ENCODE data around the gene RNF4.

RNF4 gene

GRCh38 chr4:2449511-2450392 lies 19.2 kb upstream of the RNF4 start:
- no peak for ATAC-seq
- TF ChIP-seq ESRRG (CRISPR knock-in tag; IDR thresholded peaks at IDR 0.05) (no peak), CSDC2 (CRISPR knock-in tag; IDR thresholded peaks at IDR 0.05) (no peak)

- ATAC-seq, result no peak
- TF ChIP-seq TCF4 (CRISPR knock-in tag; IDR thresholded peaks at IDR 0.05; ENCODE audit: borderline replicate concordance), result no peak
- no peak for TF ChIP-seq ZNF8 (CRISPR knock-in tag; IDR thresholded peaks at IDR 0.05)
- TF ChIP-seq CSRNP3 (CRISPR knock-in tag; IDR thresholded peaks at IDR 0.05), result no peak
- TF ChIP-seq TSHZ2 (CRISPR knock-in tag; IDR thresholded peaks at IDR 0.05), result no peak
- TF ChIP-seq ZNF70 (CRISPR knock-in tag; IDR thresholded peaks at IDR 0.05), result no peak
- TF ChIP-seq ZFP30 (CRISPR knock-in tag; IDR thresholded peaks at IDR 0.05), result no peak
- TF ChIP-seq PPARA (CRISPR knock-in tag; IDR thresholded peaks at IDR 0.05; ENCODE audit: borderline replicate concordance), result no peak
- no peak for TF ChIP-seq SNAI2 (CRISPR knock-in tag; IDR thresholded peaks at IDR 0.05)
- no peak for TF ChIP-seq TOX (CRISPR knock-in tag; IDR thresholded peaks at IDR 0.05; ENCODE audit: borderline replicate concordance)
Measured at GRCh38 chr4:2450394-2451035, 18.4 kb upstream of the RNF4 start.

GRCh38 chr4:2451036-2451520 lies 17.8 kb upstream of the RNF4 start:
- no peak for TF ChIP-seq TOX (CRISPR knock-in tag; IDR thresholded peaks at IDR 0.05; ENCODE audit: borderline replicate concordance)
- TF ChIP-seq ZNF70 (CRISPR knock-in tag; IDR thresholded peaks at IDR 0.05), result no peak
- TF ChIP-seq PATZ1 (CRISPR knock-in tag; IDR thresholded peaks at IDR 0.05; ENCODE audit: borderline replicate concordance), result no peak
- TF ChIP-seq PPARA (CRISPR knock-in tag; IDR thresholded peaks at IDR 0.05; ENCODE audit: borderline replicate concordance), result no peak
- TF ChIP-seq RARB (CRISPR knock-in tag; IDR thresholded peaks at IDR 0.05), result no peak
- TF ChIP-seq ZC3H10 (CRISPR knock-in tag; IDR thresholded peaks at IDR 0.05), result no peak
- TF ChIP-seq SNAI2 (CRISPR knock-in tag; IDR thresholded peaks at IDR 0.05), result no peak
- no peak for TF ChIP-seq ESRRG (CRISPR knock-in tag; IDR thresholded peaks at IDR 0.05)
- no peak for TF ChIP-seq ZNF8 (CRISPR knock-in tag; IDR thresholded peaks at IDR 0.05)
- ATAC-seq, result no peak

GRCh38 chr4:2451821-2452785 lies 16.8 kb upstream of the RNF4 start:
- no peak; the same call in 2 of the 3 replicates for ATAC-seq
- no peak for TF ChIP-seq BACH2 (CRISPR knock-in tag; IDR thresholded peaks at IDR 0.05; ENCODE audit: borderline replicate concordance)

All from SK-N-SH treated with all-trans-retinoic acid at 6 μM for 48 hours (cell line).